Activated T-cell treated with anti-CD3 and anti-CD28 coated beads, Interleukin-2, amount 50 U/mL, for 48 hours (primary cell): ENCODE measurements around the gene ALKBH5.
A peak's percentile ranks its signal among the peaks of the same experiment; 100 is the strongest.

Experiments
- DNase-seq, 2 experiments: peaks; one replicate each; pipeline ENCODE4 v3.0.0-alpha.2; 2020

ALKBH5 gene

GRCh38 chr17:18159551-18160120 is 24.0 kb upstream of the ALKBH5 start:
- DNase-seq: no peak

GRCh38 chr17:18160128-18160856 is 23.3 kb upstream of the ALKBH5 start:
- no peak for DNase-seq

GRCh38 chr17:18161207-18162145 is 22.2 kb upstream of the ALKBH5 start:
- no peak for DNase-seq

- no peak for DNase-seq
Observed at GRCh38 chr17:18163547-18163946, 20.1 kb upstream of the ALKBH5 start.

- no peak for DNase-seq
Observed at GRCh38 chr17:18166894-18167293, 16.7 kb upstream of the ALKBH5 start.

GRCh38 chr17:18167421-18167820 is 16.2 kb upstream of the ALKBH5 start:
- DNase-seq: no peak

GRCh38 chr17:18172531-18173278 is 10.9 kb upstream of the ALKBH5 start:
- DNase-seq: no peak

GRCh38 chr17:18173740-18174139 is 9.9 kb upstream of the ALKBH5 start:
- no peak for DNase-seq

- DNase-seq: no peak
Observed at GRCh38 chr17:18176176-18176575, 7.5 kb upstream of the ALKBH5 start.

GRCh38 chr17:18177133-18177532 is 6.5 kb upstream of the ALKBH5 start:
- no peak for DNase-seq

- no peak for DNase-seq
Observed at GRCh38 chr17:18177722-18178121, 5.9 kb upstream of the ALKBH5 start.

GRCh38 chr17:18179196-18179595 is 4.4 kb upstream of the ALKBH5 start:
- no peak for DNase-seq

GRCh38 chr17:18179804-18180203 is 3.8 kb upstream of the ALKBH5 start:
- DNase-seq: no peak

GRCh38 chr17:18181358-18181757 is 2.3 kb upstream of the ALKBH5 start:
- DNase-seq: peak; percentile 79 to 82

GRCh38 chr17:18182110-18182977 is 1.3 kb upstream of the ALKBH5 start:
- peak; percentile 46 to 53 for DNase-seq

GRCh38 chr17:18182978-18183333 is 672 bp upstream of the ALKBH5 start:
- peak; percentile 89 to 90 for DNase-seq

GRCh38 chr17:18184143-18185031 is 759 bp downstream of the ALKBH5 start:
- peak; percentile 75 to 80 for DNase-seq

- DNase-seq: no peak
Observed at GRCh38 chr17:18185391-18185790, 1.8 kb downstream of the ALKBH5 start.

GRCh38 chr17:18185832-18186626 is 2.4 kb downstream of the ALKBH5 start:
- no peak for DNase-seq

- no peak for DNase-seq
Observed at GRCh38 chr17:18186627-18186982, 3.0 kb downstream of the ALKBH5 start.
